SK-N-MC (cell line): Measurements from ENCODE around the gene KCNJ4.

ENCODE experiments used
- EZH2 ChIP-seq: fragments of 200-600 bp; sonication (generic); IDR thresholded peaks from one replicate; pipeline ENCODE4 v1.6.1; 2017; ENCODE audit warnings: antibody characterized with exemption
- FOXP2 ChIP-seq: optimal IDR thresholded peaks from 2 replicates; pipeline ENCODE3; 2011; ENCODE audit warnings: mild to moderate bottlenecking, moderate library complexity; ENCODE audit not compliant: insufficient read depth; ENCODE audit errors: extremely low read length, control extremely low read depth
- POLR2AphosphoS5 ChIP-seq: IDR thresholded peaks from 2 replicates; pipeline ENCODE4 v1.6.1; 2012; ENCODE audit warnings: mild to moderate bottlenecking, low read depth, low read length, borderline replicate concordance

GRCh38 chr22:38402204-38402603 lies 52.8 kb downstream of the KCNJ4 start:
- no peak for TF ChIP-seq EZH2
- no peak for TF ChIP-seq POLR2AphosphoS5
- no peak for TF ChIP-seq FOXP2
